Body of pancreas (tissue), 4 donors: ENCODE measurements around the gene ADAMTS2. TPM values are rescaled to one million over a fixed set of nuclear protein-coding genes. Genes with fewer than 3 reads are reported as not detected.

Experiments used
- ATAC-seq: fragments of 150-250 bp; one replicate; pipeline ENCODE4 v1.9.1; 2016
- DNase-seq, 4 donors: peaks; one replicate each; pipeline ENCODE4 v3.0.0-alpha.2; 2019
- H3K27ac ChIP-seq, 4 donors: fragments of 200-600 bp; sonication (generic); 1 replicate in 3 of 4; 2 replicates in 1 of 4; pipeline versions ENCODE4 v1.5.1 to v1.6.1; 2016 to 2019; ENCODE audit warnings: mild to moderate bottlenecking in 1 of 4, mixed read lengths in 1 of 4, moderate library complexity in 1 of 4
- H3K27me3 ChIP-seq, 2 donors: fragments of 200-600 bp; sonication (generic); one replicate each; pipeline ENCODE4 v1.6.0; 2016; ENCODE audit warnings: mild to moderate bottlenecking in 1 of 2
- H3K36me3 ChIP-seq, 2 donors: fragments of 200-600 bp; sonication (generic); replicated peaks in 1 of 2; 2 replicates each; pipeline ENCODE4 v1.5.1; 2016; ENCODE audit warnings: low read depth in 2 of 2; ENCODE audit not compliant: insufficient read depth in 1 of 2
- H3K4me1 ChIP-seq: fragments of 200-600 bp; sonication (generic); one replicate; pipeline ENCODE4 v1.6.0; 2016
- H3K4me3 ChIP-seq, 2 donors: fragments of 200-600 bp; sonication (generic); 1 replicate in 1 of 2; 2 replicates in 1 of 2; pipeline ENCODE4 v1.5.1; 2016 to 2019
- H3K9me3 ChIP-seq, 3 donors: fragments of 200-600 bp; sonication (generic); 1 replicate in 2 of 3; 2 replicates in 1 of 3; pipeline ENCODE4 v1.5.1; 2016
- CTCF ChIP-seq, 7 experiments: fragments of 450-650 bp in 4 of 7; fragments of 200-600 bp in 3 of 7; sonication (generic) in 3 of 7; IDR thresholded peaks; one replicate each; pipeline ENCODE4 v1.5.1; 2016 to 2019; ENCODE audit warnings: antibody characterized with exemption in 7 of 7
- POLR2A ChIP-seq, 3 donors: fragments of 450-650 bp; IDR thresholded peaks; one replicate each; pipeline ENCODE4 v1.6.1; 2016; ENCODE audit warnings: antibody characterized with exemption in 3 of 3, mild to moderate bottlenecking in 2 of 3
- WGBS, 2 donors: methylation state at CpG; one replicate each; pipeline ENCODE4 v1.1.5; 2017; 5-methylcytosine and 5-hydroxymethylcytosine counted together
- intact Hi-C: fragments of 100-400 bp; cut with DNase I; formaldehyde crosslinking; loops from one replicate; pipeline ENCODE4 v1.15.1; 2023
- total RNA-seq, 2 donors: library from RNA; depleted of rRNA; stranded (reverse); fragments of >200 nt; gene quantifications; one replicate each; pipeline ENCODE4 v1.1.0, GENCODE V29; 2016

ADAMTS2 gene
- total RNA-seq, 2 donors from 2014 or later: 9.1 to 19.1 TPM

GRCh38 chr5:179323026-179323870 is 22.0 kb downstream of the ADAMTS2 start:
- DNase-seq (peak in 1 of 4 donors; percentile 11), ATAC-seq (no peak)
- Histone ChIP-seq H3K36me3 (no peaks in the 10 kb centered on the region), H3K4me1 (no peaks in the 10 kb centered on the region), H3K4me3 (no peak overlapping the region), H3K27me3 (no peaks in the 10 kb centered on the region), H3K9me3 (no peaks in the 10 kb centered on the region), H3K27ac (no peak overlapping the region)
- 48 to 55% methylated on average over 7 to 11 of the region's 11 CpGs for WGBS, 2 donors
- TF ChIP-seq CTCF (IDR thresholded peaks at IDR 0.05) (no peak), POLR2A (IDR thresholded peaks at IDR 0.05) (no peak)
- intact Hi-C loops: no loop called here

GRCh38 chr5:179322071-179323025 is 22.9 kb downstream of the ADAMTS2 start:
- no peak for ATAC-seq

GRCh38 chr5:179321206-179321987 is 23.9 kb downstream of the ADAMTS2 start:
- H3K9me3 ChIP-seq: no peaks in the 10 kb centered on the region
- H3K27ac ChIP-seq: no peak overlapping the region
- DNase-seq (no peak), ATAC-seq (no peak)
- intact Hi-C loops: no loop called here
- no peak for TF ChIP-seq POLR2A (IDR thresholded peaks at IDR 0.05)
- no peak for TF ChIP-seq CTCF (IDR thresholded peaks at IDR 0.05)
- no peaks in the 10 kb centered on the region for H3K4me1 ChIP-seq
- no peak overlapping the region for H3K4me3 ChIP-seq
- H3K36me3 ChIP-seq: no peaks in the 10 kb centered on the region
- WGBS, 2 donors: 66 to 70% methylated on average over 13 of the region's 13 CpGs
- no peaks in the 10 kb centered on the region for H3K27me3 ChIP-seq

More at GRCh38 chr5:179322071-179323025, 22.9 kb downstream of the ADAMTS2 start:
- H3K4me3 ChIP-seq: no peak overlapping the region
- H3K9me3 ChIP-seq: no peaks in the 10 kb centered on the region
- intact Hi-C loops: no loop called here
- peak in 1 of 4 donors; percentile 12 for DNase-seq
- no peak overlapping the region for H3K27ac ChIP-seq
- WGBS, 2 donors: 60 to 63% methylated on average over 8 to 32 of the region's 32 CpGs
- no peaks in the 10 kb centered on the region for H3K36me3 ChIP-seq
- no peaks in the 10 kb centered on the region for H3K4me1 ChIP-seq
- no peak for TF ChIP-seq POLR2A (IDR thresholded peaks at IDR 0.05)
- no peak for TF ChIP-seq CTCF (IDR thresholded peaks at IDR 0.05)
- H3K27me3 ChIP-seq: no peaks in the 10 kb centered on the region

DNA sequence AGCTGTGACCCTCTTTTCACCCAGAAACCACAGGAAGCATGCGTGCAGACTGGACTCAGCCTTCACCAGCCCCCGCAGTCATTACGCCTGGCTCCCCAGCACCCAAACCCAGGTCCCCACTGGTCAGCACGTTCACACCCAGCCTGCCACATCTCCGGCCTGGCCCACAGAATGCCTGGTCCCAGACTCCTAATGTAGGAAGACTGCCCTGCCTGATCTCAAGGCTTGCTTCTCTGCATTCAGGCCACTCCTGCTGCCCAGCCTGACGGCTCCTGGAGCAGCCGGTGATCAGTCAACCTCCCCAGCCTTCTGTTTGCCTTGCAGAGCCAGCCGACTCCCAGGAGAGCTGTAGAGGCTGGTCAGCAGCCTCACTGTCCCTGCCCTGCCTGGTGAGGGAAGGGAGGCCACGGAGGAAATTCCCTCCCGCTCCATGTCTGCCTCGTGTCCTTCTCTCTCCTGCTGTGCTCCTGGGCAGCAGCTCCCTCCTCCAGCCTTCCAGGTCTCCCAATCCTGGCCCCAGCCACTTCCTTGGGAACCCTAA is 25.4 kb downstream of the ADAMTS2 start:
- intact Hi-C loops: no loop called here
- no peaks in the 10 kb centered on the region for H3K27me3 ChIP-seq
- ATAC-seq: no peak
- TF ChIP-seq POLR2A (IDR thresholded peaks at IDR 0.05): no peak
- TF ChIP-seq CTCF (IDR thresholded peaks at IDR 0.05): no peak
- no peak overlapping the region for H3K4me3 ChIP-seq
- no peak overlapping the region for H3K27ac ChIP-seq
- no peaks in the 10 kb centered on the region for H3K4me1 ChIP-seq
- H3K9me3 ChIP-seq: no peaks in the 10 kb centered on the region
- H3K36me3 ChIP-seq: no peaks in the 10 kb centered on the region
- 25% methylated on average over 10 to 11 of the region's 11 CpGs for WGBS, 2 donors
- peak in 1 of 4 donors; percentile 19 for DNase-seq
